CD4-positive, alpha-beta T cell treated with Interleukin-6 at 100 ng/mL for 8 hours (primary cell): ENCODE results near the gene SLC24A3.

Experiments used
- DNase-seq: peaks from one replicate; pipeline ENCODE4 v3.0.0-alpha.2; 2020; ENCODE audit warnings: mixed read lengths, low spot score

The SLC24A3 gene

GRCh38 chr20:19426356-19426755, 213.9 kb downstream of the SLC24A3 start:
- no peak for DNase-seq

GRCh38 chr20:19427480-19427879, 215.0 kb downstream of the SLC24A3 start:
- no peak for DNase-seq

GRCh38 chr20:19427913-19428312, 215.5 kb downstream of the SLC24A3 start:
- DNase-seq, result no peak

- DNase-seq, result no peak
Measured at GRCh38 chr20:19428324-19428723, 215.9 kb downstream of the SLC24A3 start.

GRCh38 chr20:19429538-19429937, 217.1 kb downstream of the SLC24A3 start:
- DNase-seq, result no peak

GRCh38 chr20:19430641-19431315, 218.3 kb downstream of the SLC24A3 start:
- no peak for DNase-seq

- no peak for DNase-seq
Measured at GRCh38 chr20:19431316-19431700, 218.9 kb downstream of the SLC24A3 start.

- no peak for DNase-seq
Measured at GRCh38 chr20:19431906-19432305, 219.5 kb downstream of the SLC24A3 start.

GRCh38 chr20:19433371-19434350, 221.2 kb downstream of the SLC24A3 start:
- DNase-seq, result no peak

GRCh38 chr20:19435316-19435715, 222.9 kb downstream of the SLC24A3 start:
- no peak for DNase-seq

- no peak for DNase-seq
Measured at GRCh38 chr20:19435821-19436220, 223.4 kb downstream of the SLC24A3 start.

GRCh38 chr20:19438488-19438887, 226.0 kb downstream of the SLC24A3 start:
- DNase-seq, result no peak

- no peak for DNase-seq
Measured at GRCh38 chr20:19440660-19441527, 228.5 kb downstream of the SLC24A3 start.

- DNase-seq, result no peak
Measured at GRCh38 chr20:19446246-19446645, 233.8 kb downstream of the SLC24A3 start.

- DNase-seq, result no peak
Measured at GRCh38 chr20:19448632-19449031, 236.2 kb downstream of the SLC24A3 start.

- no peak for DNase-seq
Measured at GRCh38 chr20:19449051-19449450, 236.6 kb downstream of the SLC24A3 start.

GRCh38 chr20:19451231-19451922, 238.9 kb downstream of the SLC24A3 start:
- no peak for DNase-seq

GRCh38 chr20:19451923-19452295, 239.5 kb downstream of the SLC24A3 start:
- no peak for DNase-seq

- DNase-seq, result no peak
Measured at GRCh38 chr20:19453410-19453809, 241.0 kb downstream of the SLC24A3 start.

- no peak for DNase-seq
Measured at GRCh38 chr20:19453862-19454261, 241.4 kb downstream of the SLC24A3 start.

GRCh38 chr20:19456595-19457395, 244.4 kb downstream of the SLC24A3 start:
- DNase-seq, result no peak
